Astrocyte (in vitro differentiated cells and primary cell): ENCODE measurements around the gene PCDH11X.
"Not testable (repeated sequence)": the region's sequence is repeated elsewhere in the genome, so short reads cannot be mapped to it uniquely, and the experiment has no call there.

Source experiments
- CTCF ChIP-seq: IDR thresholded peaks from 2 replicates; pipeline ENCODE4 v1.5.1; 2011; ENCODE audit warnings: low read depth, mild to moderate bottlenecking, inconsistent platforms, low read length, moderate library complexity; ENCODE audit not compliant: insufficient read depth
- EZH2 ChIP-seq: IDR thresholded peaks from 2 replicates; pipeline ENCODE4 v1.6.1; 2012; ENCODE audit warnings: mild to moderate bottlenecking, low read length, inconsistent platforms; ENCODE audit not compliant: insufficient read depth

- not testable (repeated sequence) for TF ChIP-seq EZH2, CTCF
Observed at GRCh38 chrX:91781553-91782298, 2.6 kb downstream of the PCDH11X start.
